Caco-2 (cell line): ENCODE measurements around the gene KLF5. TPM values are rescaled to one million over a fixed set of nuclear protein-coding genes. Genes with fewer than 3 reads are reported as not detected.

Experiments used
- BruUV-seq: library from RNA; stranded (reverse); fragments of 400-500 nt; replicated peaks from 2 replicates; lab custom pipeline; 2021; lab: Mats Ljungman, UMichigan
- CTCF ChIA-PET: fragments of 300-600 bp; sonication (Branson Sonifier 250); formaldehyde crosslinking; loops from one replicate; lab custom pipeline; 2022; ENCODE audit warnings: antibody characterized with exemption; lab: Charles Lee
- POLR2A ChIA-PET: fragments of 300-600 bp; sonication (Branson Sonifier 250); formaldehyde crosslinking; loops from one replicate; lab custom pipeline; 2022; ENCODE audit warnings: antibody characterized with exemption; lab: Charles Lee
- DNase-seq, 2 experiments: peaks; one replicate each; pipeline versions ENCODE4 v3.0.0 to v3.0.0-alpha.2; 2020 to 2022
- H3K27me3 ChIP-seq: replicated peaks from 2 replicates; pipeline ENCODE4 v1.6.0; 2011; ENCODE audit warnings: low read length; ENCODE audit not compliant: control insufficient read depth, insufficient read depth
- H3K36me3 ChIP-seq: 2 replicates; pipeline ENCODE4 v1.5.1; 2011; ENCODE audit warnings: low read length; ENCODE audit not compliant: control insufficient read depth, insufficient read depth
- H3K4me1 ChIP-seq: fragments of 250-450 bp; sonication (Bioruptor Pico); 2 replicates; pipeline ENCODE4 v1.5.1; 2020; ENCODE audit warnings: mild to moderate bottlenecking
- H3K4me3 ChIP-seq: 2 replicates; pipeline ENCODE4 v1.5.1; 2011; ENCODE audit warnings: low read depth, mild to moderate bottlenecking, control low read depth, low read length
- H3K9me3 ChIP-seq: fragments of 250-450 bp; sonication (Bioruptor Pico); 2 replicates; pipeline ENCODE4 v1.5.1; 2020; ENCODE audit warnings: mild to moderate bottlenecking, moderate library complexity
- H3K27ac Mint-ChIP-seq: one replicate; pipeline ENCODE4 v1.8.0; 2022; ENCODE audit warnings: mixed read lengths; ENCODE audit not compliant: unreplicated experiment
- H3K27me3 Mint-ChIP-seq: one replicate; pipeline ENCODE4 v1.8.0; 2022; ENCODE audit warnings: mixed read lengths; ENCODE audit not compliant: insufficient read depth, unreplicated experiment
- H3K36me3 Mint-ChIP-seq: one replicate; pipeline ENCODE4 v1.8.0; 2022; ENCODE audit warnings: mild to moderate bottlenecking, mixed read lengths; ENCODE audit not compliant: insufficient read depth, unreplicated experiment
- H3K4me1 Mint-ChIP-seq: one replicate; pipeline ENCODE4 v1.8.0; 2022; ENCODE audit warnings: low read depth, mixed read lengths; ENCODE audit not compliant: unreplicated experiment
- H3K4me3 Mint-ChIP-seq: one replicate; pipeline ENCODE4 v1.8.0; 2022; ENCODE audit warnings: mild to moderate bottlenecking, moderate library complexity, mixed read lengths; ENCODE audit not compliant: unreplicated experiment
- H3K9me3 Mint-ChIP-seq: one replicate; pipeline ENCODE4 v1.8.0; 2022; ENCODE audit warnings: mixed read lengths; ENCODE audit not compliant: unreplicated experiment
- intact Hi-C: fragments of 100-400 bp; cut with micrococcal nuclease; formaldehyde crosslinking; loops from one replicate; pipeline ENCODE4 v1.10.0; 2022; ENCODE audit not compliant: unreplicated experiment
- total RNA-seq: library from RNA; stranded (reverse); gene quantifications from 2 replicates; pipeline ENCODE4 v1.2.3, GENCODE V29; 2022
- TF ChIP-seq, protein P1 (sequence below), 2 experiments: fragments of 200-600 bp in 1 of 2; IDR thresholded peaks; 1 replicate in 1 of 2; 2 replicates in 1 of 2; pipeline versions ENCODE4 v1.5.1 to v1.8.0; 2011 to 2022; ENCODE audit warnings: antibody characterized with exemption in 1 of 2, control low read depth in 1 of 2, inconsistent platforms in 1 of 2, low read depth in 1 of 2, low read length in 1 of 2, mild to moderate bottlenecking in 1 of 2, moderate library complexity in 1 of 2; ENCODE audit not compliant: insufficient read depth in 1 of 2, severe bottlenecking in 1 of 2, unreplicated experiment in 1 of 2

The KLF5 gene
- total RNA-seq, 1 experiment from 2014 or later = 80.1 TPM

- intact Hi-C loops = no loop called here
- peaks cover 5% of the 10 kb centered on the region; the same call in 1 of the 2 replicates for H3K9me3 ChIP-seq
- no peak overlapping the region for H3K4me3 Mint-ChIP-seq
- no peak overlapping the region for H3K4me3 ChIP-seq
- H3K36me3 ChIP-seq = no peaks in the 10 kb centered on the region
- TF ChIP-seq, protein P1, sequence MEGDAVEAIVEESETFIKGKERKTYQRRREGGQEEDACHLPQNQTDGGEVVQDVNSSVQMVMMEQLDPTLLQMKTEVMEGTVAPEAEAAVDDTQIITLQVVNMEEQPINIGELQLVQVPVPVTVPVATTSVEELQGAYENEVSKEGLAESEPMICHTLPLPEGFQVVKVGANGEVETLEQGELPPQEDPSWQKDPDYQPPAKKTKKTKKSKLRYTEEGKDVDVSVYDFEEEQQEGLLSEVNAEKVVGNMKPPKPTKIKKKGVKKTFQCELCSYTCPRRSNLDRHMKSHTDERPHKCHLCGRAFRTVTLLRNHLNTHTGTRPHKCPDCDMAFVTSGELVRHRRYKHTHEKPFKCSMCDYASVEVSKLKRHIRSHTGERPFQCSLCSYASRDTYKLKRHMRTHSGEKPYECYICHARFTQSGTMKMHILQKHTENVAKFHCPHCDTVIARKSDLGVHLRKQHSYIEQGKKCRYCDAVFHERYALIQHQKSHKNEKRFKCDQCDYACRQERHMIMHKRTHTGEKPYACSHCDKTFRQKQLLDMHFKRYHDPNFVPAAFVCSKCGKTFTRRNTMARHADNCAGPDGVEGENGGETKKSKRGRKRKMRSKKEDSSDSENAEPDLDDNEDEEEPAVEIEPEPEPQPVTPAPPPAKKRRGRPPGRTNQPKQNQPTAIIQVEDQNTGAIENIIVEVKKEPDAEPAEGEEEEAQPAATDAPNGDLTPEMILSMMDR (IDR thresholded peaks at IDR 0.05; ENCODE audit: insufficient read depth in 1 of 2, low read depth in 1 of 2, low read length in 1 of 2, severe bottlenecking in 1 of 2, unreplicated experiment in 1 of 2) = no peak
- no peak for DNase-seq
- BruUV-seq = no TSS peak
- H3K4me1 Mint-ChIP-seq = peaks cover 15% of the 10 kb centered on the region
- peaks cover 25% of the 10 kb centered on the region for H3K4me1 ChIP-seq
- POLR2A ChIA-PET = no interaction called here
- peaks cover 26% of the 10 kb centered on the region for H3K36me3 Mint-ChIP-seq
- H3K27ac Mint-ChIP-seq = no peak overlapping the region
- no peaks in the 10 kb centered on the region for H3K9me3 Mint-ChIP-seq
- CTCF ChIA-PET = no interaction called here
- H3K27me3 ChIP-seq = no peaks in the 10 kb centered on the region
- no peaks in the 10 kb centered on the region for H3K27me3 Mint-ChIP-seq
Measured at GRCh38 chr13:73082471-73082870, 23.7 kb downstream of the KLF5 start.

DNA sequence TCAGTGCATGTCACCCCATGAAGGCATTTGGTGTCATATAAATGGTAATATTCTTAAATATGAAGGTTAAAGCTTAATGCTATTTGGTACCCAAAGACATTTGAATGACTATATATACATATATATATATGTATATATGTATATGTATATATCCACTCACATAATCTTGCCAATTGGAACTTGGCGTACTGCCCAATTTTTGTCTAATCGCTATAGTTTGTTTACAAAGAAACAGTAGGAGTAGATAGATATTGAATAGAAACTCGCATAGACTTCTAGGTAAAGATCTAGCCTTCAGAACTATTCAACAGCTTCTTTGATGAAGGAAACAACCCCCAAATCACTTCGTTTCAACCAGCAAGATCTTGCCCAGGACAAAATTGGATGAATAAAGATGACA is 24.1 kb downstream of the KLF5 start:
- H3K36me3 ChIP-seq = no peaks in the 10 kb centered on the region
- CTCF ChIA-PET = no interaction called here
- H3K4me1 Mint-ChIP-seq = peaks cover 15% of the 10 kb centered on the region
- no peaks in the 10 kb centered on the region for H3K27me3 Mint-ChIP-seq
- H3K4me3 ChIP-seq = no peak overlapping the region
- POLR2A ChIA-PET = no interaction called here
- H3K36me3 Mint-ChIP-seq = peaks cover 22% of the 10 kb centered on the region
- TF ChIP-seq, protein P1 (IDR thresholded peaks at IDR 0.05; ENCODE audit: insufficient read depth in 1 of 2, low read depth in 1 of 2, low read length in 1 of 2, severe bottlenecking in 1 of 2, unreplicated experiment in 1 of 2) = no peak
- BruUV-seq = no TSS peak
- H3K9me3 Mint-ChIP-seq = no peaks in the 10 kb centered on the region
- intact Hi-C loops = no loop called here
- peaks cover 25% of the 10 kb centered on the region for H3K4me1 ChIP-seq
- H3K9me3 ChIP-seq = peaks cover 8% of the 10 kb centered on the region; the same call in 1 of the 2 replicates
- no peak overlapping the region for H3K4me3 Mint-ChIP-seq
- no peaks in the 10 kb centered on the region for H3K27me3 ChIP-seq
- no peak for DNase-seq
- no peak overlapping the region for H3K27ac Mint-ChIP-seq

- peaks cover 17% of the 10 kb centered on the region for H3K9me3 ChIP-seq
- ChIA-PET CTCF (no interaction called here), POLR2A (no interaction called here)
- Mint-ChIP-seq H3K36me3 (peaks cover 17% of the 10 kb centered on the region), H3K4me1 (peaks cover 18% of the 10 kb centered on the region), H3K27me3 (no peaks in the 10 kb centered on the region), H3K9me3 (no peaks in the 10 kb centered on the region), H3K27ac (no peak overlapping the region), H3K4me3 (no peak overlapping the region)
- no peak for DNase-seq
- no peak overlapping the region for H3K4me3 ChIP-seq
- TF ChIP-seq, protein P1 (IDR thresholded peaks at IDR 0.05; ENCODE audit: insufficient read depth in 1 of 2, low read depth in 1 of 2, low read length in 1 of 2, severe bottlenecking in 1 of 2, unreplicated experiment in 1 of 2) = no peak
- no peaks in the 10 kb centered on the region for H3K27me3 ChIP-seq
- H3K36me3 ChIP-seq = no peaks in the 10 kb centered on the region
- BruUV-seq = no TSS peak
- intact Hi-C loops = no loop called here
- H3K4me1 ChIP-seq = peaks cover 15% of the 10 kb centered on the region
Measured at GRCh38 chr13:73088332-73088935, 29.6 kb downstream of the KLF5 start.
